Inferior parietal cortex (tissue), 1 donor: ENCODE results near the gene MDM1.

Source experiments
- DNase-seq: peaks from one replicate; pipeline ENCODE4 v3.0.0-alpha.2; 2016; ENCODE audit errors: extremely low spot score

Gene MDM1

DNA sequence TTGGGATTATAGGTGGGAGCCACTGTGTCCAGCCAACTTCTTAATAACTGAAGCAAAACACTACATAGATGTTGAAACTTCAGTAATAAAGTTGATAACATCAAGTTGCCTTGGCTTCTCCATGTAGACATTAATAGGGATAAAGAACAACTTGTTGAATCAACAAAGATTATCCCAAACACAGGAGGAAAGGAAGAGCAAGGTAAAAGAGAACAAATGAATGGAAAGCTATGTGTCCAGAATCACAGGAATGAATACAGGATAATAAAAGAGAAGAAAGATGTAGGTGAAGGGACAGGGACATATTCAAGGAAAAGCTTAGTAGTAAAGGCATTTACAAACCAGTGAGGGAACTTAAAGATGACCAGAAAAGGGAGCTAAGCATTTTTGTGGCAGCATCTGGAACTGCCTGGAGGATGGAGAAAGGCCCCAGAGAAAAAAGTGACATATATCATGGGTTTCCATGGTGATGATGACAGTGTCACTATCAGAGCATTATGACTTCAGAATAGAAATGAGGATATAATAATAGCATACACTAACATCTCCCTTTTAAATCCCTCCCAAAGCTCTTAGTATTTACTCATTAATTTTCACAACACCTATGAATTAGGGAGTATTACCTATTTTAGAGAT, 24.0 kb upstream of the MDM1 start:
- no peak for DNase-seq

DNA sequence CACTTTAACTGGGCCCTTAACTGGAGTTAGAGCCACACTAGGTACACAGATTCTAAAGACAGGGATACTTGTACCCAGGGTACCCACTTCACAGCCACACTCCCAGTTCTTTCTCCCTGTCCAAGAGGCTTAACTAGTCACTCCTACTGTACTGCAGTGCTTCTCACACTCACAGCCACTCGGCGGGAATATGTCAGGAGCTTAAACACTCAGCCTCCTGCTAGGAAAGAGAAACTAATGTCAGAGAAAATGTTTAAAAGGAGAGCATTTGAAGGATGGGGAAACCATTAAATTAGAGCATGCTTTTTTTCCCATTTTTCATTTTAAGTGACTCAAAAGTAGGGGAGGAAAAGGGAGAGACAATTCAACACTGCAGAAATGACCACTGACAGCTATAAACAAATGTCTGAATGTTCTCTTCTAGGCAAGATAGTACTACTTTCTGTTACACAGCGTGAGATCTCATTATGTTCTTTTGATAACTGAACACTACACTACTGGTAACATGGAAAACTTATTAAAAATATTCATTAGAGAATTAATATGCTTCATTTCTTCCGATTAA, 22.9 kb upstream of the MDM1 start:
- no peak for DNase-seq

- DNase-seq = no peak
Measured at GRCh38 chr12:68352067-68352466, 19.9 kb upstream of the MDM1 start.

DNA sequence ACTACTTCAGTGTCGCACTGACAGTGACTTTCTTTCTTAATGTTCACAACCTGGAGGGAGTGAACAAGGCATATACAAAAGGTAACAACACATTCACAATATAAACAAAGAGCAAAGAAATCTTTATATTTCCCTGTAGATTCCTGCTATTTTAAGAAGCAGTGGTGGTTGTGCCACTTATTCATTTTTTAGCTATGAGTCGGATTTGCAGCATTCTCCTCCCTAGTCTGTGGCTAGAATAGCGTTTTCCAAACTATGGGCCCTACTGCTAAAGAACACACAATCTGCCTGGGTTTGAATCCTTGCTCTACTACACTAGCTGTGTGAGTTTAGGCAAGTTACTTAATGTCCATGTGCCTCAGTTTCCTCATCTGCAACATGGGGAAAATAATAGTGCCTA, 18.6 kb upstream of the MDM1 start:
- DNase-seq = no peak

GRCh38 chr12:68349921-68350606, 17.9 kb upstream of the MDM1 start:
- no peak for DNase-seq

DNA sequence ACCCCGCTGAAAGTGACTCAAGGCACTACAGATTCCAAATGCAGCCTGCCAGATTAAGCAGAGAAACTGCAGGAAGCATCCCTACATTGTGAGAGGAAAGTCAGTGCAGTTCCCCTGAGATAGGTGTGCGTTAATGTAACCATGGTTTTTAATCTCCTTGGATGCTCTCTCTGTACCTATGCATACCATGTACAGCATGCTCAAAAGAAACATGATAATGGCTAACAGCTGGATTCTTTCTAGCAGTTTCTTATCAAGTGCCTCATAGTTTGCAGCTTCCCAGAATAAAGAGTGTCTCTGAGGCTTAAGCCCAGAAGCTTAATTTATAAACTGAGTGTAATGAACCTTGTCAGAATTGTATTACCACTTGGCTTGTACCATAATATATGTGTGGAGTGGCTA, 17.1 kb upstream of the MDM1 start:
- no peak for DNase-seq

GRCh38 chr12:68348419-68348818, 16.3 kb upstream of the MDM1 start:
- DNase-seq = no peak

DNA sequence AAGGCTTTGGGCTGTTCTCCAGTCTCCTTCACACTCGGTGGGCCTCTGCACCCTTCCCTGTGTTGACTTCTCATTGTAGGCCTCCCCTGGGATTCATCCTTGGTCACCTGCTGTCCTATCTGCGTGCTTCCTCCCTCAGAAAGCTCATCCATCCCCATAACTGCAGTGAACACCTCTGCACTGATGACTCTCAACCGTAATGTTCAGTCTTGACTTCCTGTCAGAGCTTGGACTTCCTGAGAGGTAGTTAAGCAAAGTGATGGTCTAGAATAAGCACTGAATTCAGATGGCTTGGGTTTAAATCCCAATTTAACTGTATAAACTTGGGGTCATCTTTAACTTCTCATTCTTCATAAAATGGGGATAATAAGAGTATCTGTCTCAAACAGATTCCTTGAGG, 13.6 kb upstream of the MDM1 start:
- DNase-seq = no peak

DNA sequence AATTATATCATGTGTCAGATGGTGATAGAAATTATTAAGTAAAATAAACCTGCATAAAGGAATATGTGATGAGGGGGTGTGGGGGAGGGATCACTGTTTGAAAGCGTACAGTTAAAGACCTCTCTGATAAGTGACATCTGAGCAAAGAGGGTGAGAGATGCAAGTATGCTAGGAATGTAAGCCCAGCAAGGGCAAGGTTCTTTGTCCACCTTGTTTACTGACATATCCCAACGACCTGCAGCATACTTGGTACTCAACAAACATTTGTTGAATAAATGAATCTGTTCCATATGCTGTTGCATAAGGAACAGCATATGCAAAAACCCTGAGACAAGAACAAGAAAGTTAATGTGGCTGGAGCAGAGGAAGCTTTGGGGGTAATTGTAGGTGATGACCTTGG, 12.0 kb upstream of the MDM1 start:
- no peak for DNase-seq

GRCh38 chr12:68342966-68343365, 10.8 kb upstream of the MDM1 start:
- DNase-seq = no peak

DNA sequence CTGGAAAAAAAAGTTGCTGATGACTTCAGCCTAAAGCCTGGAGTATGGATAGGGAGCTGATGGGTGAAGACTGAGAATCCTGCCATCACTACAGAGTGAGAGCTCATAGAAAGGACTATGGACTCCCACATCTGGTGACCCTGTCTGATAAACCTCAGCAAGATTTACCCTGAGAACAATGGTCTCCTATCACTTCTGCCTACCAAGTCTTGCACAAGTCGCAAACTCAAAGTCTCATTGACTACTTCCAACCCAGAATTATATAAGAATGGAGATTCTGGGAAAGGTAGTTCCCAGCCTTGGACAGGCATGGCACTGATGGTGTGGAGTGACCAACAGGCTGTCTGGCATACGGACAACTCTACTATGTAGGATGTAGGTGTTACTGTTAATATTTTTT, 9.7 kb upstream of the MDM1 start:
- DNase-seq = no peak

DNA sequence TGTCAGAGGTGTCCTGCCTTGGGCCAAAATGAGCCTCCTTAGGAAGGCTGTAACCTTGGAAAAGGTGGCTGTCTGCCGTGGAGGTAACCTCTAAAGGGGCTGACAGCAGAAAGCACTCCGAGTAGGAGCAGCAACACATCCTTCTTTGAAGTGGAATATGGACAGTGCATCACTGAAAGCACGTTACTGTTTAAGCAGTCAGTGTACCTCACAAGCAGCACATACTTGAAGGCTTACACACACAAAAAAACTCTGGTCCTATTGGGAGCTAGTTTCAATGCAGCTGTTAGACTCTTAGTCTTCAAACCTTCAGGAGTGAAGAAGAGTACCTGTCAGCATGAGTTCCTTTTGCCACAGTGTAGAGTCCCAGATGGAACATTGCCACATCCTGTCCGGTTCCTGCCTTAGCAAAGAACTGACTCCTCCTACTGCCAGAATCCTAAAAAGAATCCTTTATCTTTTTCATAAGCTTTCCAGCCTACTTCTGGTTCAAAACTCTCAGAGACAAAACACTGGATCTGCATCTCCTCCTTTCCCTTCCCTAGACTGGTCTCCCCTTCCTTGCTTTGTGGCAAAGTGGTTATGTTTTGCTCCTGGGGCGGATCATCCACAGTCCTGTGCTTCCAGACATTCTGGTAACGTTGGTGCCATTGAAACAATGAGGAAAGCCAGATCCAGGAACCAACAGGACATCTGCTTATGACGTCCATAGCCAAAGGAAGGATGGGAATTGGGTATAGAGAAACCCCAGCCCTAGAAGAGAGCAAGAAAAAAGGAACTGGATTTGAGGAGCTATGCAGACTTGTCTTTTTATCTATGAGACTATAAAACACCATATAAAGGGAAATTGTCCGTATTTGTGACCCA, 8.5 kb upstream of the MDM1 start:
- DNase-seq = no peak

DNA sequence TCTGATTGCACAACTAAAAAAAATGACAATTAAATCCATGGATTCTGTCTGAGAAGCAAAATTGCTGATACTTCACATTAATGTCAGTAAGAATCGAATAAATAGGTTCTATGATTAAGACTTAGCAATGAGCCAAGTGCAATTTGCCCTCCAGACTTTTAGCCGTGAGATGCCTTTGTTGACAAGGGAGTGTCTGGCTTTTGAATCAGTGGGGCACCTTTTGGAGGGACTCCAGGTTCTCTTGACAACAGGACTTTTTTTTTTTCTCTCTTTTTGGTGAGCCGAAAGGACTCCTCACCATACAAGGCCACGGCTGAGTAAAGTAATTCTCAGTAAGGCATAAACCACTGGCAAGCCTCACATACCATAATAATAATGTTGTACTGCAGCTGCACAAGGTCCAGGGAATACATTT, 4.7 kb upstream of the MDM1 start:
- DNase-seq = no peak

DNA sequence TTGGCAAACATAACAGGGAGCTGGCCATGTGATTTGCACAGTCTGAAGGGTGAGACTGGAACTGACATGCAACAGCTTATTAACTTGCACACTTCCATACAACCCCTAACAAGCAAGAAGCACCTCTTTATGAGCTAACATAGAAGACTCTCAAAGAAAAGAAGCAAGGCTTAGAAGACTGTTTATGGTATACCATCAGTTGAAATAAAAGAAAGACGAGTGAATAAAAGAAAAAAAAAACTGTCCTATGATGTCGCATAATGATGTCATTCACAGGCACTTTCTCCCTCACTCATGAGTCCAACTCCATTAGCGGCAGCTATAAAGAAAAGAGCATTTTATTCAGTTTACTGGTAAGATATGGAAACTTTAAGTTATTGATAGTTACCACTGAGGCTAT, 3.3 kb upstream of the MDM1 start:
- no peak for DNase-seq

- DNase-seq = no peak
Measured at GRCh38 chr12:68334132-68334531, 2.0 kb upstream of the MDM1 start.

DNA sequence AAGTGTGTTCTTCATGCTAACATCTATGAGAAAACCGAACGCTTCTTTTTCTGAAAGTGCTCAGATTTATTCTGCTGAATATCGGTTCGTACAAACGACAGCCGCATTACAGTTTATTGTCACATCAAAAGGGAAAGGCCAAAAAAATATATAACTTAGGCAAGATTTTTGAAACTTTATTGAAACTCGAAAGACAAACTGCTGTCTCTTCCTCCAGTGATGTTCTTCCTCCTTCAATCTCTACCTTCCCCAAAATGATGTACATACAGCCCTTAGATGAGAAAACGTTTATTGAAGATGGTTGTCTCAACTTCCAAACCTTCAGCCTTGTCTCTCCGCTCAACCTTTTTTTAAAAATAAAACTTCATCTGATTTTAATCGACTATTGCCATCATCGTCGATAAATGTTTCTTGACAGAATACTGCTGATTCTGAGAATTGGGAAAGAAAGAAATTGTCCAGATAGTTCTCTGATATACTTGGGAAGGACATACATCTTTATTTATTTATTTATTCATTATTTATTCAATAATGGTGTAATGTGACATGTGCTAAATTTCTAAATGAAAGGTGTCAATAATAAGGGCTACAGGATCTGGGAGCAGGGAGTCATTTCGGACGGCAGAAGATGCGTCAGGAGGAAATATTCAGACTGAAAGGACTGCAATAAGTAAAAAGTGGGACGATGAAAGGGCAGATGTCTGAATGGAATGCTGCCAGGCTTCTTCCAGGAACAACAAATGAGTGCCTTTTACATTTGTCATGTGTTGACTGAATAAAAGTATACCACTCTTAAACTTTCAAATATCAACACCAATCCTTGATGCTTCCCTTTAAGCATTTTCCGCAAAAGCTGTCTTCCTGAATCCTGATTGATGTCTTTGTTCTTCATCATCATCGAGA, 817 bp upstream of the MDM1 start:
- no peak for DNase-seq

DNA sequence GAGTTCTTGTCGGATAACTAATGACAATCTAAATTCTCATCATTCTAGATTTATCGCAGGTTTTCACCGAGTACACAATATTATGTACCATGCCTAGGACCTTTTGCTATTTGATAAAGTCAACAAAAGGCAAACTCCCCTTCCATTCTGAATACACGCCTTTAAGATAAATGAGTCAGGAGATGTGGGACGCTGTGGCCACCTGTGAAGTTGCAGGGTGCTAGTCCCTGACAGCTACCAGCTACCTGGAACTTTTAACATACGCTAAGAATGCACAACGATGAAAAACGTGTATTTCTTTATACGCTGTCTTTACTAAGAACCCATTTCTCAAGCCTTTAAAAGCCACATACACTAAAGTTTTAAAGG, 678 bp downstream of the MDM1 start:
- DNase-seq = no peak

GRCh38 chr12:68327896-68328295, 4.3 kb downstream of the MDM1 start:
- no peak for DNase-seq

- no peak for DNase-seq
Measured at GRCh38 chr12:68326716-68327115, 5.4 kb downstream of the MDM1 start.

GRCh38 chr12:68325966-68326365, 6.2 kb downstream of the MDM1 start:
- DNase-seq = no peak

- DNase-seq = no peak
Measured at GRCh38 chr12:68324531-68324930, 7.6 kb downstream of the MDM1 start.

DNA sequence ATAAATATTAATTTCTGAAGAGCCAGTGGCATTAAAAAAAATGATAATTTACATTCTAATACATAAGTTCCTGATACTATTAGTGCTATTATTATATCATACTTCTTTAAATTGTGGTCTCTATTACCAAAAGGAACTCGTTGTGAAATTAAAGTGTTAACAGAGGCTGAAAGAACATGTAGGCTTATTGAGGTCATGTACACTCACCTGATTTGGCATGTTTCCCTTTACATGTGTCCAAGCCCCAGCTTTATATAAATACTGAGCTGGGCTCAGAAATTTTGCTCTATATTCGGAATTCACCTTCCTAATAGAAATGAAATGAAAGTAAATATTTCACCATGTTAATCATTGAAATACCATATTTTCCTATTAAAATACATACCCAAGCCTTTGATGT, 11.0 kb downstream of the MDM1 start:
- no peak for DNase-seq
